Activated naive CD8-positive, alpha-beta T cell treated with anti-CD3 and anti-CD28 coated beads, Interleukin-2, amount 50 U/mL, for 24 hours (primary cell): ENCODE data around the gene TMEM250.

ENCODE experiments used
- ATAC-seq: fragments of 150-1000 bp; cut with Tn5 transposase; one replicate; pipeline ENCODE4 v1.10.0; 2021
- DNase-seq: peaks from one replicate; pipeline ENCODE4 v3.0.0; 2021
- H3K27ac Mint-ChIP-seq: one replicate; pipeline ENCODE4 v1.8.0; 2021; ENCODE audit warnings: mild to moderate bottlenecking, mixed read lengths
- H3K27me3 Mint-ChIP-seq: one replicate; pipeline ENCODE4 v1.8.0; 2021; ENCODE audit warnings: mixed read lengths
- H3K36me3 Mint-ChIP-seq: one replicate; pipeline ENCODE4 v1.8.0; 2021; ENCODE audit warnings: low read depth, mixed read lengths
- H3K4me1 Mint-ChIP-seq: one replicate; pipeline ENCODE4 v1.8.0; 2021; ENCODE audit warnings: mixed read lengths
- H3K4me3 Mint-ChIP-seq: one replicate; pipeline ENCODE4 v1.8.0; 2021; ENCODE audit warnings: mild to moderate bottlenecking, moderate library complexity, mixed read lengths
- H3K9me3 Mint-ChIP-seq: one replicate; pipeline ENCODE4 v1.8.0; 2021; ENCODE audit warnings: mixed read lengths

TMEM250 gene

GRCh38 chr9:136082496-136083361 is 35.9 kb downstream of the TMEM250 start:
- no peak overlapping the region for H3K4me3 Mint-ChIP-seq
- ATAC-seq: no peak
- no peak overlapping the region for H3K27ac Mint-ChIP-seq
- no peaks in the 10 kb centered on the region for H3K36me3 Mint-ChIP-seq
- DNase-seq: no peak
- H3K4me1 Mint-ChIP-seq: peaks cover 3% of the 10 kb centered on the region
- no peaks in the 10 kb centered on the region for H3K27me3 Mint-ChIP-seq
- H3K9me3 Mint-ChIP-seq: no peaks in the 10 kb centered on the region

GRCh38 chr9:136081826-136082495 is 36.7 kb downstream of the TMEM250 start:
- peaks cover 6% of the 10 kb centered on the region for H3K4me1 Mint-ChIP-seq
- ATAC-seq (no peak), DNase-seq (no peak)
- H3K9me3 Mint-ChIP-seq: no peaks in the 10 kb centered on the region
- H3K4me3 Mint-ChIP-seq: no peak overlapping the region
- H3K27me3 Mint-ChIP-seq: no peaks in the 10 kb centered on the region
- no peaks in the 10 kb centered on the region for H3K36me3 Mint-ChIP-seq
- H3K27ac Mint-ChIP-seq: no peak overlapping the region

GRCh38 chr9:136081113-136081825 is 37.4 kb downstream of the TMEM250 start:
- H3K36me3 Mint-ChIP-seq: no peaks in the 10 kb centered on the region
- no peak for DNase-seq
- H3K4me3 Mint-ChIP-seq: no peak overlapping the region
- no peaks in the 10 kb centered on the region for H3K27me3 Mint-ChIP-seq
- H3K27ac Mint-ChIP-seq: no peak overlapping the region
- no peak for ATAC-seq
- H3K4me1 Mint-ChIP-seq: peaks cover 10% of the 10 kb centered on the region
- H3K9me3 Mint-ChIP-seq: no peaks in the 10 kb centered on the region

- no peak for ATAC-seq
- H3K27me3 Mint-ChIP-seq: no peaks in the 10 kb centered on the region
Measured at GRCh38 chr9:136080716-136081112, 38.0 kb downstream of the TMEM250 start.

GRCh38 chr9:136079916-136080246 is 38.8 kb downstream of the TMEM250 start:
- H3K4me1 Mint-ChIP-seq: peaks cover 20% of the 10 kb centered on the region
- no peaks in the 10 kb centered on the region for H3K36me3 Mint-ChIP-seq
- no peak for ATAC-seq
- H3K4me3 Mint-ChIP-seq: no peak overlapping the region
- no peak for DNase-seq
- H3K27ac Mint-ChIP-seq: no peak overlapping the region
- H3K27me3 Mint-ChIP-seq: no peaks in the 10 kb centered on the region
- no peaks in the 10 kb centered on the region for H3K9me3 Mint-ChIP-seq

More at GRCh38 chr9:136080716-136081112, 38.0 kb downstream of the TMEM250 start:
- peaks cover 15% of the 10 kb centered on the region for H3K4me1 Mint-ChIP-seq
- H3K27ac Mint-ChIP-seq: no peak overlapping the region
- H3K36me3 Mint-ChIP-seq: no peaks in the 10 kb centered on the region
- no peak overlapping the region for H3K4me3 Mint-ChIP-seq
- no peaks in the 10 kb centered on the region for H3K9me3 Mint-ChIP-seq
- DNase-seq: no peak

- Mint-ChIP-seq H3K4me1 (peaks cover 17% of the 10 kb centered on the region), H3K36me3 (no peaks in the 10 kb centered on the region), H3K9me3 (no peaks in the 10 kb centered on the region), H3K4me3 (no peak overlapping the region), H3K27ac (no peak overlapping the region), H3K27me3 (no peaks in the 10 kb centered on the region)
- DNase-seq: no peak
- no peak for ATAC-seq
Measured at GRCh38 chr9:136079211-136079915, 39.3 kb downstream of the TMEM250 start.

- ATAC-seq: no peak
- H3K4me1 Mint-ChIP-seq: peaks cover 17% of the 10 kb centered on the region
- no peak overlapping the region for H3K4me3 Mint-ChIP-seq
- no peaks in the 10 kb centered on the region for H3K9me3 Mint-ChIP-seq
- no peaks in the 10 kb centered on the region for H3K36me3 Mint-ChIP-seq
- DNase-seq: no peak
- no peak overlapping the region for H3K27ac Mint-ChIP-seq
- H3K27me3 Mint-ChIP-seq: no peaks in the 10 kb centered on the region
Measured at GRCh38 chr9:136078498-136079011, 40.1 kb downstream of the TMEM250 start.

GRCh38 chr9:136078024-136078423 is 40.7 kb downstream of the TMEM250 start:
- H3K27me3 Mint-ChIP-seq: no peaks in the 10 kb centered on the region
- no peaks in the 10 kb centered on the region for H3K9me3 Mint-ChIP-seq
- ATAC-seq (no peak), DNase-seq (no peak)
- H3K4me3 Mint-ChIP-seq: no peak overlapping the region
- no peak overlapping the region for H3K27ac Mint-ChIP-seq
- H3K4me1 Mint-ChIP-seq: peaks cover 17% of the 10 kb centered on the region
- H3K36me3 Mint-ChIP-seq: no peaks in the 10 kb centered on the region

- H3K4me3 Mint-ChIP-seq: no peak overlapping the region
- H3K36me3 Mint-ChIP-seq: no peaks in the 10 kb centered on the region
- H3K27me3 Mint-ChIP-seq: no peaks in the 10 kb centered on the region
- H3K4me1 Mint-ChIP-seq: peaks cover 17% of the 10 kb centered on the region
- ATAC-seq (no peak), DNase-seq (no peak)
- H3K27ac Mint-ChIP-seq: peak overlapping the region; percentile 1
- no peaks in the 10 kb centered on the region for H3K9me3 Mint-ChIP-seq
Measured at GRCh38 chr9:136077491-136077890, 41.2 kb downstream of the TMEM250 start.

GRCh38 chr9:136075881-136076678 is 42.6 kb downstream of the TMEM250 start:
- Mint-ChIP-seq H3K9me3 (no peaks in the 10 kb centered on the region), H3K4me3 (peak overlapping the region; percentile 49), H3K27me3 (no peaks in the 10 kb centered on the region), H3K4me1 (peaks cover 17% of the 10 kb centered on the region), H3K27ac (peak overlapping the region; percentile 8), H3K36me3 (no peaks in the 10 kb centered on the region)
- DNase-seq: no peak
- ATAC-seq: peak; percentile 55

- Mint-ChIP-seq H3K27ac (no peak overlapping the region), H3K4me3 (no peak overlapping the region)
- no peak for DNase-seq
Measured at GRCh38 chr9:136075134-136075841, 43.4 kb downstream of the TMEM250 start.

GRCh38 chr9:136074706-136075105 is 44.0 kb downstream of the TMEM250 start:
- DNase-seq (no peak), ATAC-seq (no peak)
- H3K4me3 Mint-ChIP-seq: no peak overlapping the region
- H3K9me3 Mint-ChIP-seq: no peaks in the 10 kb centered on the region
- H3K27ac Mint-ChIP-seq: no peak overlapping the region
- no peaks in the 10 kb centered on the region for H3K36me3 Mint-ChIP-seq
- H3K4me1 Mint-ChIP-seq: peaks cover 17% of the 10 kb centered on the region
- no peaks in the 10 kb centered on the region for H3K27me3 Mint-ChIP-seq

More at GRCh38 chr9:136075134-136075841, 43.4 kb downstream of the TMEM250 start:
- Mint-ChIP-seq H3K27me3 (no peaks in the 10 kb centered on the region), H3K4me1 (peaks cover 17% of the 10 kb centered on the region), H3K9me3 (no peaks in the 10 kb centered on the region), H3K36me3 (no peaks in the 10 kb centered on the region)
- no peak for ATAC-seq
